OCI-LY3 (cell line): ENCODE data around the gene ATF6.

Experiments used
- H2AFZ ChIP-seq: fragments of 200-600, 300-600 bp; shearing (Covaris generic); 2 replicates; pipeline ENCODE4 v1.6.0; 2014; ENCODE audit warnings: antibody characterized with exemption, low read depth, low read length
- H3K27ac ChIP-seq: fragments of 200-600, 300-600 bp; sonication (generic); 2 replicates; pipeline ENCODE4 v1.5.1; 2014; ENCODE audit warnings: mild to moderate bottlenecking, low read length, moderate library complexity, mixed read lengths
- H3K27me3 ChIP-seq: fragments of 200-600, 300-600 bp; sonication (generic); 2 replicates; pipeline ENCODE4 v1.6.1; 2014; ENCODE audit warnings: low read depth, low read length, mixed read lengths
- H3K36me3 ChIP-seq: fragments of 200-600, 300-600 bp; sonication (generic); replicated peaks from 2 replicates; pipeline ENCODE3; 2014; ENCODE audit warnings: low read depth, low read length, mixed read lengths
- H3K4me1 ChIP-seq: fragments of 300-600, 200-600 bp; sonication (generic); 2 replicates; pipeline ENCODE4 v1.6.1; 2014; ENCODE audit warnings: low read length, mixed read lengths
- H3K4me2 ChIP-seq: fragments of 200-600, 300-600 bp; sonication (generic); 2 replicates; pipeline ENCODE4 v1.6.1; 2014; ENCODE audit warnings: low read length, mixed read lengths
- H3K4me3 ChIP-seq: fragments of 300-600, 200-600 bp; sonication (generic); 2 replicates; pipeline ENCODE4 v1.5.1; 2014; ENCODE audit warnings: antibody characterized with exemption, mild to moderate bottlenecking, low read length, moderate library complexity
- H3K79me2 ChIP-seq: fragments of 300-600, 200-600 bp; shearing (Covaris generic); 2 replicates; pipeline ENCODE4 v1.6.1; 2014; ENCODE audit warnings: mild to moderate bottlenecking, low read length, mixed read lengths
- H3K9ac ChIP-seq: fragments of 300-600, 200-600 bp; shearing (Covaris generic); 2 replicates; pipeline ENCODE4 v1.6.0; 2014; ENCODE audit warnings: mild to moderate bottlenecking, low read length, moderate library complexity
- H3K9me3 ChIP-seq: fragments of 200-600, 300-600 bp; shearing (Covaris generic); 2 replicates; pipeline ENCODE4 v1.6.1; 2014; ENCODE audit warnings: low read length, mixed read lengths; ENCODE audit not compliant: insufficient read depth
- H4K20me1 ChIP-seq: fragments of 200-600, 300-600 bp; sonication (generic); 2 replicates; pipeline ENCODE4 v1.6.1; 2016; ENCODE audit warnings: low read length, mixed read lengths; ENCODE audit not compliant: insufficient read depth
- CTCF ChIP-seq: fragments of 200-600, 300-600 bp; sonication (generic); IDR thresholded peaks from 2 replicates; pipeline ENCODE4 v1.5.1; 2014; ENCODE audit warnings: antibody characterized with exemption, low read length, low read depth
- EZH2phosphoT487 ChIP-seq: fragments of 200-600 bp; shearing (Covaris generic); IDR thresholded peaks from 2 replicates; pipeline ENCODE4 v1.6.1; 2018; ENCODE audit warnings: antibody characterized with exemption, mixed run types, low read depth

The ATF6 gene

GRCh38 chr1:161950377-161950776, 184.3 kb downstream of the ATF6 start:
- no peaks in the 10 kb centered on the region for H3K9me3 ChIP-seq
- H3K27ac ChIP-seq, result no peak overlapping the region
- H3K27me3 ChIP-seq, result no peaks in the 10 kb centered on the region
- H4K20me1 ChIP-seq, result no peaks in the 10 kb centered on the region
- H3K79me2 ChIP-seq, result no peaks in the 10 kb centered on the region
- no peak overlapping the region for H2AFZ ChIP-seq
- H3K36me3 ChIP-seq, result no peaks in the 10 kb centered on the region
- no peak for TF ChIP-seq CTCF
- no peak for TF ChIP-seq EZH2phosphoT487
- H3K4me2 ChIP-seq, result no peak overlapping the region
- H3K4me3 ChIP-seq, result no peak overlapping the region
- H3K9ac ChIP-seq, result no peak overlapping the region
- H3K4me1 ChIP-seq, result 0 out of 2 replicates have a peak, but pooled peaks cover 3% of the 10 kb centered on the region

GRCh38 chr1:161951646-161952045, 185.5 kb downstream of the ATF6 start:
- H3K36me3 ChIP-seq, result no peaks in the 10 kb centered on the region
- H3K79me2 ChIP-seq, result no peaks in the 10 kb centered on the region
- no peak overlapping the region for H3K4me2 ChIP-seq
- H3K27me3 ChIP-seq, result no peaks in the 10 kb centered on the region
- no peaks in the 10 kb centered on the region for H3K9me3 ChIP-seq
- no peak overlapping the region for H2AFZ ChIP-seq
- TF ChIP-seq EZH2phosphoT487 (no peak), CTCF (no peak)
- H3K4me1 ChIP-seq, result 0 out of 2 replicates have a peak, but pooled peaks cover 3% of the 10 kb centered on the region
- no peak overlapping the region for H3K4me3 ChIP-seq
- no peak overlapping the region for H3K9ac ChIP-seq
- no peak overlapping the region for H3K27ac ChIP-seq
- no peaks in the 10 kb centered on the region for H4K20me1 ChIP-seq

- H3K79me2 ChIP-seq, result no peaks in the 10 kb centered on the region
- H3K27me3 ChIP-seq, result no peaks in the 10 kb centered on the region
- no peak overlapping the region for H3K9ac ChIP-seq
- H3K36me3 ChIP-seq, result no peaks in the 10 kb centered on the region
- no peak overlapping the region for H3K27ac ChIP-seq
- no peak overlapping the region for H3K4me2 ChIP-seq
- H3K9me3 ChIP-seq, result no peaks in the 10 kb centered on the region
- no peak overlapping the region for H3K4me3 ChIP-seq
- no peak overlapping the region for H2AFZ ChIP-seq
- H4K20me1 ChIP-seq, result no peaks in the 10 kb centered on the region
- TF ChIP-seq EZH2phosphoT487 (no peak), CTCF (no peak)
- H3K4me1 ChIP-seq, result 0 out of 2 replicates have a peak, but pooled peaks cover 3% of the 10 kb centered on the region
These were observed 186.6 kb downstream of the ATF6 start for GRCh38 chr1:161952607-161953172.

GRCh38 chr1:161953256-161953920, 187.3 kb downstream of the ATF6 start:
- no peaks in the 10 kb centered on the region for H3K27me3 ChIP-seq
- H3K4me2 ChIP-seq, result no peak overlapping the region
- H2AFZ ChIP-seq, result no peak overlapping the region
- 0 out of 2 replicates have a peak, but pooled peaks cover 3% of the 10 kb centered on the region for H3K4me1 ChIP-seq
- H3K79me2 ChIP-seq, result no peaks in the 10 kb centered on the region
- no peaks in the 10 kb centered on the region for H3K36me3 ChIP-seq
- H4K20me1 ChIP-seq, result no peaks in the 10 kb centered on the region
- no peaks in the 10 kb centered on the region for H3K9me3 ChIP-seq
- no peak overlapping the region for H3K4me3 ChIP-seq
- no peak overlapping the region for H3K9ac ChIP-seq
- no peak for TF ChIP-seq EZH2phosphoT487
- no peak for TF ChIP-seq CTCF
- no peak overlapping the region for H3K27ac ChIP-seq
